NCI-H1436 treated with DMSO at 0.1 percent for 48 hours (cell line): ENCODE data around the gene TRIP6.

Experiments used
- DNase-seq: peaks from one replicate; lab custom pipeline; 2025; lab: John Stamatoyannopoulos, UW

Gene TRIP6, protein sequence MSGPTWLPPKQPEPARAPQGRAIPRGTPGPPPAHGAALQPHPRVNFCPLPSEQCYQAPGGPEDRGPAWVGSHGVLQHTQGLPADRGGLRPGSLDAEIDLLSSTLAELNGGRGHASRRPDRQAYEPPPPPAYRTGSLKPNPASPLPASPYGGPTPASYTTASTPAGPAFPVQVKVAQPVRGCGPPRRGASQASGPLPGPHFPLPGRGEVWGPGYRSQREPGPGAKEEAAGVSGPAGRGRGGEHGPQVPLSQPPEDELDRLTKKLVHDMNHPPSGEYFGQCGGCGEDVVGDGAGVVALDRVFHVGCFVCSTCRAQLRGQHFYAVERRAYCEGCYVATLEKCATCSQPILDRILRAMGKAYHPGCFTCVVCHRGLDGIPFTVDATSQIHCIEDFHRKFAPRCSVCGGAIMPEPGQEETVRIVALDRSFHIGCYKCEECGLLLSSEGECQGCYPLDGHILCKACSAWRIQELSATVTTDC

DNA sequence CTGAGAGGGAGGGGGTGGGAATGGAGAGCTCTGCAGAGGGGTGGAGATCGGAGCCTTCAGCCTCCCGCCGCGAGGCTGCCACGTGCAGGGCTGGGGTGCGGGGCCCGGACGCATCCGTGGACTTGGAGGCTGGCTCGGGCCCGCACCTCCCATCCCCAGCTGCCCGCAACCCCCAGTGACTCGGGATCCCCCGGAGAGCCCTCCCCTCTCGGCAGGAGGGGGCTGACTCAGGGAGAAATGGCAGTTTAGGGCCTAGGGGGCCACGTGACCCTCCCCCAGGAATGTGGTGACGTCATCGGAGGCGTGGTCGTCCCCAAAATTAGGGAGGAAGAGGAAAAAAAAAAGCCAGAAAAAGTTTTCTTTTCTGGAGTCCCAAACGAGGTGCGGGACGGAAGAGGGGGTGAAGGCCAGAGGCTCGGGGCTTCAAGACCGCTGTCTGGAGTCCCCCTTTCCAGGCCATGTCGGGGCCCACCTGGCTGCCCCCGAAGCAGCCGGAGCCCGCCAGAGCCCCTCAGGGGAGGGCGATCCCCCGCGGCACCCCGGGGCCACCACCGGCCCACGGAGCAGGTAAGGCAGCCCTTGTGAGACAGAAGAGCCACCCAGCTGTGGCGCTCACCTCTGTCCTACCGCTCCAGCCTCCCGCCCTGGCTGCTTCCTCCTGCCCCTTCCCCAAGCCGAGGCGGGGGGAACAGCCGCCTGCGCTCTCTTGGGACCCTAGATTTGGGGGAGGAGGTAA, at the start of gene TRIP6:
Gene TRIP6, plus strand, starts transcription at position 348 of the 736 bp plus-strand sequence. Its CDS starts 111 bp downstream, at position 459.
- DNase-seq, result no peak

DNA sequence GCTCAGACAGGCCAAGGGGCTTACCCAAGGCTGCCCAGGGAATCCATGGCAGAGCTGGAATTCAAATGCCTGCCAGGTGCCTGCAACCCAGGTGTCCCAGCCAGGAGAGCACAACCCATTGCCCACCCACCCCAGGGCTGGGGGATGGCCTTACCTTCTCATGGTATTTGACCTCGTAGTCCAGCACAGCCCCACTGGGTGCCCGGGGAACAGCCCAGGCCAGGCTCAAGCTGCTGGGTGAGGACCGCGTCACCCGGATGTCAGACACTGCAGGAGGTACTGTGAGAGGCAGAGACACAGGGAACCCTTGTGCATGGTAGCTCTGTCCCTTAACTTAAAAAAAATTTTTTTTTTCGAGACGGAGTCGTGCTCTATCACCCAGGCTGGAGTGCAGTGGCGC, 48.8 kb upstream of the TRIP6 start:
- DNase-seq, result no peak

DNA sequence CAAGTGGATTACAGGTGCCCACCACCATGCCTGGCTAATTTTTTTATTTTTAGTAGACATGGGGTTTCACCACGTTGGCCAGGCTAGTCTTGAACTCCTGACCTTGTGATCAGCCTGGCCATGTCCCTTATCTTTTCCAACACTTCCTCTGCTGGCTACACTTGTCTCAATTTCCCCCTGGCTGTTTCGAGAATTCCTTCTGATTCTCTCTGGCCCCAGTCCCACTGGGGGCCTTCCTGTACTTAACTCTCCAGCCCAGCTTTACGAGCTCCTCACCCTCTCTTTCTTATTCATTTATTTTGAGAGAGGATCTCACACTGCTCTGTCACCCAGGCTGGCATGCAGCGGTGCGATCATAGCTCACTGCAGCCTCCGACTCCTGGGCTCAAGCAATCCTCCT, 48.4 kb upstream of the TRIP6 start:
- DNase-seq, result no peak

DNA sequence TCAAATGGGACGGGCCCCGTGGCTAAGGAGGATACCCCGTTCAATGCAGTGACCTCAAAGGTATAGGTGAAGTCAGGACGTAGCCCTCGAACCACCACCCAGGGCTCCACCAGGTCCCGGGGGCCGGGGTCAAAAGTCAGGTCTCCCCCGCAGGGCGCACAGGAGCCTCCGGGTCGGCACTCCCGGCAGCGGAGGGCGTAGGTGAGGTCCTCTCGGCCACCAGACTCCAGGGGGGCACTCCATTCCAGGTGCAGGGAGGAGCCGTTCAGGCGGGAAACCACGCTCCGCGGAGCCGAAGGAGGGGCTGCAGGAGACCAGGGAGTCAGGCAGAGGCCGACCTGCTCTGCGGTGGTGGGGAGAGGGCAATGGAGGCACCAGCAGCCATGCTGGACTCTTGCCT, 47.6 kb upstream of the TRIP6 start:
- DNase-seq, result no peak

DNA sequence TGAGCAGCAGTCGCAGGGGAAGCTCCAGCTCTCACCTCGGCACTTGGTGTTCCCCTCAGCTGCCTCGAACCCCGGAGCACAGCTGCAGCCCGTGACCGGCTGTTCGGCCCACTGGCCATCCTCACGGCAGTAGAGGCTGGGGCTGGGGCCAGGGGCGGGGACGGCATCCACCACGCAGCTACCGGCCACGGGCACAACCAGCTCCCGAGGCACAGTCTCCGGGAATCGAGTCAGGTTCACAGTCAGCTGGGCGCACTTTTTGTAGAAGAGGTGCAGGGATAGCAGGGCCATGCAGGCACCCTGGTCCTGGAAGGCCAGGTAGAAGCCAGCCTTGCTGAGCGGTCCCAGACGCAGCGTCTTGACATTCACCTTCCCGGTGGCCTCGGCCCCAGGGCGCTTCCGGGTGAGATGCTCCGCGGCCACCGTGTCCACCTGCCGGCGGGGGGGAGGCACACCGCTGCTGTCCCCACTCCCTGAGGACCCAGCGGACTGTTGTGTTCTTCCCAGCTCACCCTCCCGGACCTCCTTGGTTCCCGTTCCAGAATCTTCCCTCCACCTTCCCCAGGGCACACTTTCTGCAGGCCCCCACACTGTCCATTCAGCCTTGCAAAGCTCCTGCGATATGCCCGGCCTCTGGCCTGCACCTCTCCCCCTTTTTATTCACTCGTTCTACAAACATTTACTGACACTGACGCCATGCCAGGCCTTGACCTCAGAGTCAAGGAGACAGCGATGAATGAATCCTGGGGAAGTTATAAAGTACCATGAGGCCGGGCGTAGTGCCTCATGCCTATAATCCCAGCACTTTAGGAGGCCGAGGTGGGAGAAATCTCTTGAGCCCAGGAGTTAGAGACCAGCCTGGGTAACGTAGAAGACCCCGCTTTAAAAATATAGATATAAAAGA, 44.7 kb upstream of the TRIP6 start:
- no peak for DNase-seq

DNA sequence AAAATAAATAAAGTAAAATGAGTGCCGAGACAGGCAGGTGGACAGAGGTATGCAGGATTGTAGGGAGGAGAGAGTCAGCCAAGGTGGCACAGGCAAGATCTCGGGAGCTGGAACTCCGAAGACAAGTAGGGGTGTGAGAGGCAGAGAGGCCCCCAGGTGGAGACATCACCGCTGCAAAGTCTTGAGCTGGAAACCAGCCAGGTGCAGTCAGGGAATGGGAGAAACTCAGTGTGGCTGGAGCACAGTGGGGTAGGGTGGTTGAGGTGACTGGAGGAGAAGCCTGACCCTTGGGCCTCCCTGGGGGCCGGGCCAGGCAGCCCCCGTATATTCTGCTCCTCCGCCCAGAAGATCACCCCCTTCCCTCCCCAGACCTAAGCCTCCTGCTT, 44.1 kb upstream of the TRIP6 start:
- no peak for DNase-seq

DNA sequence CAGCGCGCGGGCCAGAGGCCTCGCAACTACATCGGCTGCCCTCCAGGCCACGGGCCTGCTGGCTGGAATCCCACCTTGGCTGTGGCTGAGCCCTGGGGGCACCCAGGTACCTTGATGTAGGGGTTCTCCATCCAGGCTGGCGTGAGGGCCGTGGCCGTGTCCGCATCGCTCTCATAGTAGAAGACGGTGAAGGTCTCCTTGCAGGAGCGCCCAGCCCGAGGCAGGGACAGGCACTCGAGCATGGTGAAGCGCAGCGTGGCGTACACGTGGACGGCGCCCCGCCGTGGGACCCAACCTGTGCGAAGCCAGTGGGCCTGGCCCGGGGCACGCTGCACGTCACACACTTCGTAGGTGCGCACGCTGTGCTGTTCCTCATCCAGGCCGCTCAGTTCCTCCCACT, 43.7 kb upstream of the TRIP6 start:
- no peak for DNase-seq

DNA sequence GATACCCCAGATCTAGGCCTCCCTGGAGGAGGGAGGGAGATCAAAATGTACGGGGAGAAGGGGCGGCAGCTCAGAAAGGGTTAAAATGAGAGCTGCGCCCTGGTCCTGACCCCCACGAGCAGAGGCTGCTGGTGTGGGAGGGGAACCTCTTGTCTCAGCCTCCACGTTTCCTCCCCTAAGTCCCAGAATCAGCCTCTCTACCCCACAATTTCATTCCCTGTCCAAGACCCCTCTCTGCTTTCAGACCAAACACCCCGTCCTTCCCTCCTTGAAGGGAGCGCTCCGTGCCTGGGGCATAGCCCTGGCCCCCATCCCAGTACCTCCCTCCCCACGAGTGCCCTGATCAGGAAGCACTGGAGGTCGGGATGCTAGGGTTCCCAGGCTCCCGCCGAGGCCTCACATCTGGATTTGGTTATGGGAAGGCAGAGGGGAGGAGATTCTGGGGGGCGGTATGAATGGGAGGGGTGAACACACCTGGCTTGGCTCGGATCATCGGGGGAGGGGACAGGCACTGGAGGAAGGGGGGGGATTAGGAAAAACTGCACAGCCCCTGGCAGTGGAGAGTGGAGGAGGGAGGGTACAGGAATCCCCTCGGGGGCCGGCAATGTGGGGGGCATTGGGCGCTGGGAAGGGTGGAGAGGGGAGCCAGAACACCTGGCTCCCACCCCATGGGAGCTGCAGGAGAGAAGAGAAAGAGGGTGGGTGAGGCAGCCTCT, 42.5 kb upstream of the TRIP6 start:
- DNase-seq, result no peak

DNA sequence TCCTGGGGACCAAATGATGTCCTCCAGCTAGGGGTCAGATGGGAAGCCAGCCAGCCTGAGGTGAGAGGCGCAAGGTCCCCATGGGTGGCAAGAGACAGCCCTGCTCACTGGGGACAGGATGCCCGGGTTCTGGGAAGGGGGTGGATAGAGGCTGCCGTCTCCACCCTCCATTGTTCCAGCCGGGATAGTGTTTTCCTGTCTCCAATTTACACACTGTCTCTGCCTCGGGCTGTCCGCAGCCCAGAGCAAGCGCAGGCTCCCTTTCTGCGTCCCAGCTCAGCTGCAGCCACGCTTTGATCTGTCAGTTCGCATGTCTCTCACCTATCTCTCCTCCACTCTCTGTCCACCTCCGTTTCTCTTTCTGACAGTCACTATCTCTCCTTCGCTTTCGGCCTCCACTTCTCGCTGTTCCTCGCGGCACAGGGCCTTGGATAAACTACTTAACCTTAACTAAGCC, 41.9 kb upstream of the TRIP6 start:
- no peak for DNase-seq

DNA sequence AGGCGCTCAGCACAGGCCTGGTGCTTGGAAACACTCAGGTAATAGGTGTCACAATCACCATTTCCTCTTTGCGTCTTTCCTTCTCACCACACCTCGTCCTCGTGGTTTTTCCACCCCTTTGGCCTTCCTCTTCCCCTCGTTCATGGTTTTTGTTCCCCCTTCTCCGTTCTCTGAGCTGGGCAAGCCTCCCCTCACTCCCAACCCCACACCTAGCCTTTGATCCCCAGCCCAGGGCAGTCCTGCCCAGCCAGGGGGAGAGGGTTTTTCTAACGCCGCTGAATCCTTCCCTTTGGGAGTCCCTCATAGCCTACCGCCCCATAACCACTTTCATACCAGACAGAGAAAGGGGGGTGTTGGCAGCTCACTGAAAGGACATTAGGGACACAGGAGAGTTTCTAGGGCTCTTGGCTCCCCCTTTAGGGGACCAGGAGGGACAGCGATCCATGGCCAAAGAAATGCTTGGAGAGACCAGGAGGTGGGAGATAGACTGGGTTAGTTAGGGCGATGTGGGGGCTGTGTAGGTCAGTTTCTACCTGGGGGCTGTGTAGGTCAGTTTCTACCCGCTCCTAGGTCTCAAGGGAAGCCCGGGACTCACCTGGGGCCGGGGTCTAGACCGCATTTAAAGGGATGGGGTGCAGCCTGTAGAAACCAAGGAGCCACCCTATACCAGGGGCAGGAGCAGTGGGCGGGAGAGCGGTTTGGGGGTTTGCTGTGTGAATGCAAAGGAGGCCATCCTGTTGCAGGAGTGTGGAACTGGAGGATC, 41.3 kb upstream of the TRIP6 start:
- DNase-seq, result no peak

DNA sequence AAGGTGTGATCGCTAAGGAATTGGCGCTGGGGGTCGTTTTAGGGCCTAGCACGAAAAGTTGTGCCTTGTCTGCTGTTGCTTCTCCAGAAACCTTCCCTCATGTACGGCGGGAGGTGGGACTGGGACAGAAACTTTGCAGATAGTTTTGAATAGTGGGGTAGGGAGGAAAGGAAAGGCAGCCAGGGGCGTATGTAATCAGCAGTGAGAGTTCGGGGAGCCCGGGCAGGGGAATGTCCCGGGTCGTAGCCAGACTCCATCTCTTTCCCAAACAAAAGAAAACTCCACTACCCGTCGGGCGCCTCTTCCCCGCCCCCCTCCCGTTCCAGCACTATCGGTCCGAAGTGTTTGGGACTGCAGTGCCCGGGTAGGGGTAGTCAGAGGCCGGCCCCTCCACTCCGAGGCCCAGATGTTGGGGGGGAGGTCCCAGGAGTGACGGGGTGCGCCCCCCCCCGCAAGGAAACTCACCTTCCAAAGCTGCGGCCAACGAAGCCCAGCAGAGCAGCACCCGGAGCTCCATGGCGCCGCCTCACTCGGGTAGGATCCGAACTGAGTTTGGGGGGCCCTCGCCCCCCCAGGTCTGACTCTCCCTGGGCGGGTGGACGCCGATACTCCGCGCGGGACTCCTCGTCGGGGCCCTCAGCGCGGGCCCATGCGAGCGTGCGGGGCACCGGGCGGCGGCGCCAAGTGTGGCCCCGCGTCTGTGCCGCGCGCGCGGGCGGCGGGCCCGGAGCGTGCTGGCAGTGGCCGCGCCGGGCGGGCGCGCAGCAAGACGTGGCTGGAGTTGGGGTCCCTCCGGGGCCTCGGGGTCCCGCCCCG, 40.5 kb upstream of the TRIP6 start:
- no peak for DNase-seq

DNA sequence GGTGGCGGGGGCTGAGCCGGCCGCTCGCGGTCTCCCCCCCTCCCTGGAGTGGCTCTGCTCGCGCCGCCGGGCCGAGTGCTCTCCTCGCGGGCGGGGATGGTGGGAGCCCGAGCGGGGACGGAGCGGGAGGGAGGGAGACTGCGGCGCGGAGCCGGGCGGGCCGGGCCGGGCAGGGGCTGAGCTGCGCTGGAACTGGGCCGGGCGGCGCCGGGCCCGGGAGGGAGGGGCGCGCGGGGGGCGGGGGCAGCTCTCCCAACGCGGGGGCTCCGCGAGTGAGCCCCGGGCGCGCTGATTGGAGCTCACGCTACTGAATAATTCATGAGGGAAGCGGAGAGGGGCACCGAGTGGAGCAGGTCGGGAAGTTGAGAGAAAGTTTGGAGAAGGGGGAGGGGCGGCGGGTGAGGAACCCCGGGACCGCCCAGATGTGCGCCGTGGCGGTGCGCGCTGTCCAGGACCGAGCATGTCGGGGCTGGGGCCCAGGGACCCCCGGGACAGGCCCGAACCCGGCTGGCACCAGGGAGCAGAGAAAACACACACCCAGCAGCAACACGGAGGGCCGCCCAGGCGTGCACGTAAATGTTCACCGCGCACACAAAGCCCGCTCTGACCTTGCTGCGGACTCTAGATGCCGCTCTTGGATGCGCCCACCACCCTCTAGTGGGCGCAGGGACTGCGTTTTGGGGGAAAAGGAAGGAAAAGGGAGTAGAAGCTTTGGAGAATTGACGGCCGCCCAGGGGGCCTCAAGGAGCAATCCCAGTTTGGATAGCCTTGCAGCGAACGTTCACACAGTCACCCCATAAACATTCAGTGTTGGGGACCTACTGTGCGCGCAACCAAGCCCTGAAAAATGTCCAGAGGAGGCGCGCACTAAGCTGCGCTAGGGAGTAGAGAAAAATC, 39.6 kb upstream of the TRIP6 start, which contains the start of gene EPHB4:
Gene EPHB4, minus strand, starts transcription at position 194 of the 897 bp plus-strand sequence. CDS start 493 bp downstream, outside the sequence.
- no peak for DNase-seq

DNA sequence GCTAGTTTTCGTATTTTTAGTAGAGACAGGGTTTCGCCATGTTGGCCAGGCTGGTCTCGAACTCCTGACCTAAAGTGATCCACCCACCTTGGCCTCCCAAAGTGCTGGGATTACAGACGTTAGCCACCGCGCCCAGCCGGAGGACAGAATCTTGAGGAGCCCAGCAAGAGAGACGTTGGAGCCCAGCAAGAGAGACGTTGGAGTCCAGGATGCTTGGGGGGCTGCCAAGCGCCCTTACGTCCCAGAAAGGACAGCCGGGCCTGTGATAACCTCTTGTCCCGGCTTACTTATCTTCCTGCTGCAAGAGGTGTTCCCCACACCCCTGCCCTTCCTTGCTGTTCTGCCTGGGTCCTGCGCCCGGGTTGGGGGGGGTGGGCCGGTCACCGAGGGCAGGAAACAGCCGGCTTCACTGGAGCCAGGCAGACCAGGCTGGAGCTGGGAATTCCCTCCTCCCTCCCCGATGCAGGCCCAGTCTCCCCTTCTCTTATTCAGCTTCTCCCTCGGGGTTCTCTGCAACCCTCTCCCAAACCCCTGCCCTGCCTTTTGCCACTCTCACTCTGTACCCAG, 38.0 kb upstream of the TRIP6 start:
- DNase-seq, result no peak

DNA sequence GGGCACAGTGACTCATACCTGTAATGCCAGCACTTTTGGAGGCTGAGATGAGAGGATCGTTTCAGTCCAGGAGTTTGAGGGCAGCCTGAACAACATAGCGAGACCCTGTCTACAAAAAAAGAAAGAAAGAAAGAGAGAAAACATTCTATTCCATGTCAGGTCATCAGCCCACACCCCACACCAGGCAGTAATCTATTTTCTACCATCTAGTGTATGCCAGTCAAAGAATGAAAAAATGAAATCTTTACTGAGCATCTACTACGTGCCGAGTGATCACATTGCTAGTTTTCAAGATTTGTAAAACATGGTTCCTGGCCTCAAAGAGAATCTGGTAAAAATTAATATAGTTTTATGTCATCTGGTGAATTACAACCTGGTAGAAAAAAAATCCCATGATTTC, 36.8 kb upstream of the TRIP6 start:
- DNase-seq, result no peak

DNA sequence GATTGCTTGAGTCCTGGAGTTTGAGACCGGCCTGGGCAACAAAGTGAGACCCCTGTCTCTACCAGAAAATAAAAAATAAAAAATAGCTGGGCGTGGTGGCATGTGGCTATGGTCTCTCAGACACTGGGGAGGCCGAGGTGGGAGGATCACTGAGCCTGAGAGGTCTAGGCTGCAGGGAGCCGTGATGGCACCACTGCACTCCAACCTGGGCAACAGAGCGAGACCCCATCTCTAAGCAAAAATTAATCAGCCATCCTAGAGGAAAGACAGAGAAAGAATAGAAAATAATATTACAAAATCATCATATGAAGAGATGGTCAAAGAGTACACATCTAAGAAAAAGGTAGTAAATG, 34.9 kb upstream of the TRIP6 start:
- DNase-seq, result no peak

DNA sequence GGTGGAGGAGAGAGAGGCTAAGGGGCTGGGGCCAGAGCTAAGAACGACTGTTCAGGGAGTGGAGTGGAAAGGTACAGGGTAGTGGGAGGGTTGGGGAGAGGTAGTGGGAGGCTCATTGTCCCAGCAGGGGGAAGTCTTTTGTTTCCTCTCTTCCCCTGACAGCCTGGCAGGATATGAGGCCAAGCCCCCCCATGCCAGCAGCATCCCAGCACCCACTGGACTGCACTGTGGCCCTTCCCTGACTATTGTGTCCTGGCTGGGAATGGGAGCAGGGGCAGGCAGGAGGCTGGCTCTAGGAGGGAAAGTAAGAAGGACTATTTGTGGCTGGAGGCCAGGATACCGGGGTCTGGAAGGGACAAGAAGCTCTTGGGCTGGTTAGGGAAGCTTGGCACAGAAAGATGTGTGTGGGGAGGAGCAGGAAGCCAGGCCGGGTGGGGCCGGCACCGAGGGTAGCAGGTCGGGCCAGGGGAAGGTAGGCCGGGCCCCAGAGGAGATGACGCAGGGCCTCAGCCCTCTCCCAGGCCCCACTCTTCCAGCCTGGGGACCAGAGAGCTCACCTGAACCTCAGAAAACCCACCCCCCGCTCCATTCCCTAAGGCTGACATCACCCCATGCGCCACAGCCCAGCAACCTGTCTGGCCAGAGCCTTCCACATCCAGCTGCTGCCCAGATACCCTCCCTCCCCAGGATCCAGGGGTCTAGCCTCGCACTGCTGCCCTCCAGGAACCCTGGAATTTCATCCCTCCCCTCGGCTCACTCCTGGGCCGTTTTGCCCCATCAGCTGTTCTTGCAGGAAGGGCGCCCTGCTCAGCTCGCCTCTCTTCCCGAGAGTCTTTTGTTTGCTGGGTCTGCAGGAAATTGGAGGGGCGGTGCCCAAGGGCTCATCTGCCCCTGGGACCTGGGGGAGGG, 31.0 kb upstream of the TRIP6 start:
- peak; percentile 35 for DNase-seq

DNA sequence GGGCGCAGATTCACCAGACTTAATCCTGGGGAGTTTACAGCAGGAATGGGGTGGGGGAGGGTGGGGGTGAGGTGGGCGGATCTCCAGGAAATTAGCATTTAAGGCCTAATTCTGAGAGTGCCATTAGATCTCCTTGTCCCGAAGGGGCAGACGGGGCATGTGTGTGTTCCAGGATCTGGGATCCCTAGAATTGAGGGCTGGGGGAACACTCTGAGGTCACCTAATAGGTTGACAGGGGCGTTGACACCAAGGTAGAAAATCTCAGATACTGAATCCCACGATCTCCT, 30.4 kb upstream of the TRIP6 start:
- no peak for DNase-seq
